Measurements from ENCODE around the gene SUSD1. TPM values are rescaled to one million over a fixed set of nuclear protein-coding genes. Genes with fewer than 3 reads are reported as not detected.

The SUSD1 gene
- total and polyA plus RNA-seq, 9 of the 15 experiments (the other 6 are each of a cell fraction or from before 2014, with no cell fraction given): 10.9 to 44.4 (median 36.1) TPM

DNA sequence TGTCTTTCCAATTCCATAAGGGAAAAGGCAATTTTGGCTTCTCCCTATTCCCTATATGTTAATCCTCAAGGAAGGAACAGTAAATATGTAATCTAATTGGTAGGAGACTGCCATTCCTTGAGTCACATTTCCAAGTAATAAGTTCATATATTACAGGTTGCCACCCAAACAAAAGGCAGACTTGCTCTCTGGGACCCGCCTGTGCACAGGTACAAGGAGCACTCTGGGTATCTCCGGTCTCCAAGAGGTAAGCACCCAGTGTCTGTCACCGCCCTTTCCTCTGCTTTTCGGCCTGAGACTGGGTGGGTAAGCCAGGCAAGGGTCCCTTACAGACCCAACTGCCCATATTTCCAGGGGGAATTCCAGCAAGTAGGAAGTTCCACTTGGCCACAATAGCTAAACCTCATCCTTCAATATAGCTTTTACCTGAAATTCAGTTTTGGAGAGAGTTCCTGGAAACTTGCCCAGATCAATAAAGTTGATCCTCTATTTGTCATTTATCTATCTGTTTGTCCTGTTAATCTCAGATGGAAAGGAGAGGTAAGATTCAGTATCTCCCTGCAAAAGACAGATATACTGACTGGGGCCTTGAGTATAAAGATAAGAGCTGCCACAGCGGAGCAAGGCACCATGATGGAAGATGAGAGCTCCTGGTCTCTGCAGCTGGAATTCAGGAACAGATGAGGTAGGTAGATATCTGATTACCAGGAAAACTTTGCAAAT, 81.8 kb downstream of the SUSD1 start:
- Histone ChIP-seq H3K79me2 (ENCODE audit: control insufficient read depth, insufficient read depth, low read length) (peaks cover 22% of the 10 kb centered on the region), H2AFZ (ENCODE audit: low read depth, low read length) (no peak overlapping the region), H3K4me1 (replicated peaks in 1 of 2; ENCODE audit: control insufficient read depth in 2 of 2, insufficient read depth in 2 of 2, low read length in 2 of 2) (peaks cover 8 to 35% of the 10 kb centered on the region in 2 experiments; a peak in 4 of 5 replicates), H3K4me2 (ENCODE audit: insufficient read depth, low read length) (peak overlapping the region; percentile 21; the same call in 1 of the 2 replicates), H3K27me3 (ENCODE audit: control insufficient read depth in 2 of 2, insufficient read depth in 2 of 2, low read length in 2 of 2) (no peaks in the 10 kb centered on the region), H3K9me1 (ENCODE audit: control insufficient read depth, insufficient read depth, low read length) (no peaks in the 10 kb centered on the region), H3K9me3 (replicated peaks; ENCODE audit: control insufficient read depth, insufficient read depth, low read depth, low read length) (no peaks in the 10 kb centered on the region), H3K4me3 (no peak overlapping the region), H3K36me3 (ENCODE audit: control insufficient read depth, insufficient read depth, low read length) (peaks cover 86% of the 10 kb centered on the region), H3K9ac (ENCODE audit: insufficient read depth in 1 of 2, low read depth in 2 of 2, low read length in 2 of 2) (peak overlapping the region in 1 of 2 experiments; percentile 40; a peak in 1 of 4 replicates), H3K27ac (ENCODE audit: extremely low read depth, low read depth, low read length) (peak overlapping the region; percentile 77), H4K20me1 (replicated peaks; ENCODE audit: control insufficient read depth, insufficient read depth, low read length) (no peaks in the 10 kb centered on the region)
- ChIA-PET CTCF (ENCODE audit: low intra/inter-chr PET ratio) (interaction anchor here (0.6 kb wide), 1 partner anchor 265 kb away, joined by 3 read pairs; no protein-coding TSS in a partner anchor), POLR2A (interaction anchor here (0.5 to 1.6 kb wide), 5 partner anchors 9 to 690 kb away, joined by 3 to 5 read pairs (median 4); partner anchors contain the start of genes HSDL2 and SUSD1)
- DNase-seq (ENCODE audit: extremely low read depth in 1 of 4, low spot score in 3 of 4): peak; percentile 57 to 79 (median 63)
- intact Hi-C loops (cut with micrococcal nuclease): loop anchor here (10.0 kb wide), 2 partner anchors 131 to 701 kb away; no protein-coding TSS in a partner anchor
- BruUV-seq (replicated peaks): no TSS peak
- in situ Hi-C loops (cut with MboI): loop anchor here (25.0 kb wide), 1 partner anchor 719 kb away; no protein-coding TSS in a partner anchor
- WGBS (ENCODE audit: insufficient coverage, low coverage, missing lambda C conversion rate): 60% methylated on average over 5 of the region's 5 CpGs
- FAIRE-seq: peak; percentile 46
- peak; percentile 31 for ATAC-seq
- TF ChIP-seq TRIM28 (IDR thresholded peaks at IDR 0.05) (no peak), NFIC (IDR thresholded peaks at IDR 0.05) (peak; percentile 83), NFYB (IDR thresholded peaks at IDR 0.05; ENCODE audit: extremely low read depth, insufficient read length) (no peak), CC2D1A (IDR thresholded peaks at IDR 0.05) (peak; percentile 78; the same call in 1 of the 2 replicates), DMBX1 (CRISPR knock-in tag; IDR thresholded peaks at IDR 0.05; ENCODE audit: borderline replicate concordance) (peak; percentile 69; the same call in 1 of the 2 replicates), ZNF766 (CRISPR knock-in tag; conservative IDR thresholded peaks at IDR 0.05) (0 out of 2 replicates have a peak, but pooled peaks have one; percentile 33), ZNF23 (CRISPR knock-in tag; IDR thresholded peaks at IDR 0.05) (no peak), TCF3 (CRISPR knock-in tag; IDR thresholded peaks at IDR 0.05) (peak; percentile 85), YY1 (IDR thresholded peaks at IDR 0.05; ENCODE audit: borderline replicate concordance in 1 of 3, control insufficient read depth in 1 of 3, extremely low read depth in 1 of 3, insufficient read depth in 3 of 3, insufficient read length in 1 of 3, insufficient replicate concordance in 2 of 3, low read depth in 1 of 3, low read length in 2 of 3) (peak in 1 of 3 experiments; percentile 49), TAL1 (IDR thresholded peaks at IDR 0.05) (peak; percentile 91), DACH1 (IDR thresholded peaks at IDR 0.05; ENCODE audit: partially characterized antibody) (peak; percentile 14), POLR2AphosphoS5 (IDR thresholded peaks at IDR 0.05; ENCODE audit: control insufficient read depth, insufficient read depth, low read depth, low read length) (peak; percentile 78), ZFP91 (CRISPR knock-in tag; IDR thresholded peaks at IDR 0.05) (no peak)
- TF ChIP-seq, protein P1, sequence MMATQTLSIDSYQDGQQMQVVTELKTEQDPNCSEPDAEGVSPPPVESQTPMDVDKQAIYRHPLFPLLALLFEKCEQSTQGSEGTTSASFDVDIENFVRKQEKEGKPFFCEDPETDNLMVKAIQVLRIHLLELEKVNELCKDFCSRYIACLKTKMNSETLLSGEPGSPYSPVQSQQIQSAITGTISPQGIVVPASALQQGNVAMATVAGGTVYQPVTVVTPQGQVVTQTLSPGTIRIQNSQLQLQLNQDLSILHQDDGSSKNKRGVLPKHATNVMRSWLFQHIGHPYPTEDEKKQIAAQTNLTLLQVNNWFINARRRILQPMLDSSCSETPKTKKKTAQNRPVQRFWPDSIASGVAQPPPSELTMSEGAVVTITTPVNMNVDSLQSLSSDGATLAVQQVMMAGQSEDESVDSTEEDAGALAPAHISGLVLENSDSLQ (IDR thresholded peaks at IDR 0.05): no peak
- TF ChIP-seq, protein P2, sequence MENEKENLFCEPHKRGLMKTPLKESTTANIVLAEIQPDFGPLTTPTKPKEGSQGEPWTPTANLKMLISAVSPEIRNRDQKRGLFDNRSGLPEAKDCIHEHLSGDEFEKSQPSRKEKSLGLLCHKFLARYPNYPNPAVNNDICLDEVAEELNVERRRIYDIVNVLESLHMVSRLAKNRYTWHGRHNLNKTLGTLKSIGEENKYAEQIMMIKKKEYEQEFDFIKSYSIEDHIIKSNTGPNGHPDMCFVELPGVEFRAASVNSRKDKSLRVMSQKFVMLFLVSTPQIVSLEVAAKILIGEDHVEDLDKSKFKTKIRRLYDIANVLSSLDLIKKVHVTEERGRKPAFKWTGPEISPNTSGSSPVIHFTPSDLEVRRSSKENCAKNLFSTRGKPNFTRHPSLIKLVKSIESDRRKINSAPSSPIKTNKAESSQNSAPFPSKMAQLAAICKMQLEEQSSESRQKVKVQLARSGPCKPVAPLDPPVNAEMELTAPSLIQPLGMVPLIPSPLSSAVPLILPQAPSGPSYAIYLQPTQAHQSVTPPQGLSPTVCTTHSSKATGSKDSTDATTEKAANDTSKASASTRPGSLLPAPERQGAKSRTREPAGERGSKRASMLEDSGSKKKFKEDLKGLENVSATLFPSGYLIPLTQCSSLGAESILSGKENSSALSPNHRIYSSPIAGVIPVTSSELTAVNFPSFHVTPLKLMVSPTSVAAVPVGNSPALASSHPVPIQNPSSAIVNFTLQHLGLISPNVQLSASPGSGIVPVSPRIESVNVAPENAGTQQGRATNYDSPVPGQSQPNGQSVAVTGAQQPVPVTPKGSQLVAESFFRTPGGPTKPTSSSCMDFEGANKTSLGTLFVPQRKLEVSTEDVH (IDR thresholded peaks at IDR 0.05; ENCODE audit: low read depth, partially characterized antibody): no peak

Data from K562 (cell line).